ENCODE measurements around the gene PIGZ. TPM values are rescaled to one million over a fixed set of nuclear protein-coding genes. Genes with fewer than 3 reads are reported as not detected.
"Not testable (repeated sequence)": the region's sequence is repeated elsewhere in the genome, so short reads cannot be mapped to it uniquely, and the experiment has no call there.

Gene PIGZ
- total RNA-seq, 1 donor from 2014 or later, result 10.2 TPM

- DNase-seq (ENCODE audit: low spot score), result no peak
Measured at GRCh38 chr3:196951371-196951770, 17.3 kb downstream of the PIGZ start.

DNA sequence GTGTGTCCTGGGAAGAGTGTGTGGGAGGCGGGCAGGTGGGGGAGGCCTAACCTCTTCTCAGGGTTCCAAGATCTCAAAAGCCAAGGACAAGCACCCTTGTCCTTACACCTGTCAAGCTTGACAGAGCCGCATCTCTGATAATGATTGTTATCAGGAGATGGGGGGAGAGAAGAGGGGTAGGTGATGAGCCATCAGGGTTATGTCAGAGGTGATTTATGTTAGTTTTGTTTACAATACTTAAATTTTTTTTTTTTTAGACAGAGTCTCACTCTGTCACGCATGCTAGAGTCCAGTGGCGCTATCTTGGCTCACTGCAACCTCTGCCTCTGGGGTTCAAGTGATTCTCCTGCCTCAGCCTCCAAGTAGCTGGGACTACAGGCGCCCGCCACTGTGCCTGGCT lies 18.9 kb downstream of the PIGZ start:
- DNase-seq (ENCODE audit: low spot score), result no peak

DNA sequence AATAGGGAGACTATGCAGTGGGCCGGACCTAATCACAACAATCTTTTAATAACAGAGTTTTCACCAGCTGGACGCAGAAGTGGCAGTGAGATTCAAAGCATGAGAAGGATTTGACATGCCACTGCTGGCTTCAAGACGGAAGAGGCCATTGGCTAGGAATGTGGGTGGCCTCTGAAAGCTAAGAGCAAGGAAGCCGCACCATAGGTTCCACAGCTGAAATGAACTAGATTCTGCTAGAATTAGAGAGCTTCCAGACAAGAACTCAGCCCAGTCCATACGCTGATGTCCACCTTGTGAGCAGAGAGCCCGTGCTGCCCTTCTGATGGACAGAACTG lies 19.4 kb downstream of the PIGZ start:
- DNase-seq (ENCODE audit: low spot score), result no peak

GRCh38 chr3:196948442-196949284 lies 20.0 kb downstream of the PIGZ start:
- DNase-seq (ENCODE audit: low spot score), result no peak

GRCh38 chr3:196947860-196948441 lies 20.7 kb downstream of the PIGZ start:
- no peak for DNase-seq (ENCODE audit: low spot score)

GRCh38 chr3:196947136-196947859 lies 21.3 kb downstream of the PIGZ start:
- DNase-seq (ENCODE audit: low spot score), result no peak

GRCh38 chr3:196944037-196944790 lies 24.4 kb downstream of the PIGZ start:
- DNase-seq (ENCODE audit: low spot score), result not testable (repeated sequence)

GRCh38 chr3:196942915-196943277 lies 25.7 kb downstream of the PIGZ start:
- DNase-seq (ENCODE audit: low spot score), result no peak

- peak; percentile 100 for DNase-seq (ENCODE audit: low spot score)
Measured at GRCh38 chr3:196942226-196942914, 26.3 kb downstream of the PIGZ start, which contains the start of gene NCBP2. Gene NCBP2, minus strand, starts transcription at chr3:196942528. Its CDS starts 25 bp downstream, at chr3:196942503.

DNA sequence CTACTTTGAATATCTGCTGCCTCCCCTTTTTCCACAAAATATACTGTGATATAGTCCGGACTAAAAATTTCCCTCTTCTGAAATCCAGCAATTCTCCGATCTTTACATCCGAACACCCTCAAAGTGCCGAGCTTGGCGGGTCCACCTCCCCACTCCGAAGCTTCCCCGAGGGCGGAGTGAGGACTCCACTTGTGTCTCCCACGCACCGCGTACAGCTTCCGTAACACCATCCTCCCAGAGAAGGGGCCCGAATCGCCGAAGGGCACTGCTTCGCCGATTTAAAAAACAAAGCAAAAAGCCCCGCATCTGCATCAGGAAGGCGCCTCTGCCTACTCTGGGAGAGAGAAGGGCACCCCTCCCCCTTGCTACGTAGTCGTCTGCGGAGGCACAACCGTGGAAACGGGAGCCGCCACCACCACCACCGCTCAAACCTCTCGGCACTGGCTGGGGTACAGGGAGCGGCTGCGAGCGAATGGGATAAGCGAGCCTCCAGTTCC lies 26.9 kb downstream of the PIGZ start:
- DNase-seq (ENCODE audit: low spot score), result no peak

DNA sequence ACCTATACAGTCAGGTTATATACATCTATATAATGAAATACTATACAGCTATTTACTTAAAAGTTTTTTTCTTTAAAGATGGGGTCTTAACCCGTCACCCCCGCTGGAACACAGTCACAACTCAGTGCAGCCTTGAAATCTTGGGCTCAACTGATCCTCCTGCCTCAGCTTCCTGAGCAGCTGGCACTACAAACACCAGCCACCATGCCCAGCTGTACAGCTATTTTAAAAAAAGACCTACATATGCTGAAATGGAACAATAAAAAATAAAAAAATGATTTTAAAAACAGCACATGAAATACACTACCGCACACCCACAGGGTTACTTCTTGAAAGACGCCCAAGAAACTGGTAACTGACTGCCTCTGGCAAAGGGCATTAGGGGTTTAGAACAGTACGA lies 30.1 kb downstream of the PIGZ start:
- no peak for DNase-seq (ENCODE audit: low spot score)

- DNase-seq (ENCODE audit: low spot score), result no peak
Measured at GRCh38 chr3:196938124-196938523, 30.5 kb downstream of the PIGZ start.

DNA sequence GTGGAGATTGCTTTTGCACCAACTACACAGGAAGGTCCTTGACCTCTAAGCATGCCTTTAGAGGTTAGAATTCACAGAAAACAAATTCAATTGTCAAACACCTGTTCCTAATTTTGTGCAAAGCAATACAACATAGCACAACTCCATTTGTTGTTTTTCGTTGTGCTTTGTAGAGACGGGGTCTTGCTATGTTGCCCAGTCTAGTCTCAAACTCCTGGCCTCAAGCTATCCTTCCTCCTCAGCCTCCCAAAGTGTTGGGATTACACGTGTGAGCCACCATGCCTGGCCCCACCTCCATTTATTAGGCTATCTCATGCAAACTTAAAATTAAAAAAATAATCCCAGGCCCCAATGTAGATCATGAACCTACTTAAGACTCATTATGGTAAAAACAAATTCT lies 32.3 kb downstream of the PIGZ start:
- no peak for DNase-seq (ENCODE audit: low spot score)

DNA sequence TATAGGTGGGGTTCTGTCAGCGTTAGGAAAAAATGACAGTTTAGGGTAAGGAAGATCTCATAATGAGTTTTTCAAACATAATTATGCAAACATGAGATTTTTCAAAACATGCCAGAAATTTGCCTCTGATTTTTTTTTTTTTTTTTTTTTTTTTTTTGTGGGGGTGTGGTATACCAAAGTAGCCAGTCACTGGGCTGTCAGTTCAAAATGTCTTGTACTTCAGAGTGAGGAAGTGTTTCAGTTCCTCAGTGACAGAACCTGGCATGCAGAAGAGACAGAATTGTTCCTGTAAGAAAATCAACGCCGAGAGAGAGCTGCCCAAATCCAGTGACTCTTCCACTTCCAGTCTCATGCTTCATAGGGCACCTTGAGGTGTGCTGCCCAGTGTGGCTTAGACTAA lies 36.0 kb downstream of the PIGZ start:
- no peak for DNase-seq (ENCODE audit: low spot score)

GRCh38 chr3:196931828-196932587 lies 36.6 kb downstream of the PIGZ start:
- no peak for DNase-seq (ENCODE audit: low spot score)

DNA sequence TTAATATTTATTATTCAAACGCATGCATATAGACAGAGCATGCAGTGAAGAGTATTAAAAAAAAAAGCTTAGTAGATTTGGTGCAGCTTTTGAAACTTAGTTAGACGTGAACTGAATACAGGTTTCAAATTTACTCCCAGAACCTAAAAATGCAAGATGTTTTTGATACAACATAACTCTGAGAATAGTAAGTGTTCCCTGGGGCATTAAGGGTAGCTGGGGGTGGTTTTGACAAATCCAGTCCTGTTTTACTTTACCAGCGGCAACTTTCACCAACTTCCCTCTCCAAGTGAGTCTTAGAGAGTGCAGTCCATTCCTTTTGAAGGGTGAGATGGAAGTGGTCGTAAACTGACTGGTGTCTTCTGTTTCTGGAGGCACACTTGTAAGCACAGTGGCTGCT lies 37.5 kb downstream of the PIGZ start:
- no peak for DNase-seq (ENCODE audit: low spot score)

GRCh38 chr3:196927571-196928453 lies 40.8 kb downstream of the PIGZ start:
- no peak for DNase-seq (ENCODE audit: low spot score)

GRCh38 chr3:196920733-196921132 lies 47.9 kb downstream of the PIGZ start:
- DNase-seq (ENCODE audit: low spot score), result no peak

DNA sequence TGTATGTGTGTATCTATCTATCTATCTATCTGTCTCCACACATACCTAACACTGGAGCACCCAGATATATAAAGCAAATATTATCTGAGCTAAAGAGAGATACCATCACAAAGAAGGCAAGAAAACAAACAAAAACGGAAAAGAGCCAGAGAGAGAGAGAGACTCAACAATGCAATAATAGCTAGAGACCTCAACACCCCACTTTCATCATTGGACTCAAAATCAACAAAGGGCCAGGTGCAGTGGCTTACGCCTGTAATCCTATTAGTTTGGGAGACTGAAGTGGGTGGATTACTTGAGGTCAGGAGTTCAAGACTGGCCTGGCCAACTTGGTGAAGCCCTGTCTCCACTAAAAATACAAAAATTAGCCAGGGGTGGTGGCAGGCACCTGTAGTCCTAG lies 49.7 kb downstream of the PIGZ start:
- DNase-seq (ENCODE audit: low spot score), result no peak
